H9 (cell line): ENCODE results near the gene DUSP6. TPM values are rescaled to one million over a fixed set of nuclear protein-coding genes. Genes with fewer than 3 reads are reported as not detected.

Experiments used
- DNase-seq: peaks from one replicate; pipeline ENCODE4 v3.0.0-alpha.2; 2017
- H2AFZ ChIP-seq: one replicate; pipeline ENCODE4 v1.6.1; 2013; ENCODE audit warnings: mild to moderate bottlenecking, low read length, control low read depth, moderate library complexity
- H2AK5ac ChIP-seq: 2 replicates; pipeline ENCODE4 v1.6.1; 2013; ENCODE audit warnings: low read length, control low read depth, mixed read lengths; ENCODE audit not compliant: insufficient read length
- H2BK120ac ChIP-seq: one replicate; pipeline ENCODE4 v1.6.1; 2013; ENCODE audit warnings: low read depth, mild to moderate bottlenecking, low read length, control low read depth, inconsistent platforms; ENCODE audit not compliant: poor library complexity, severe bottlenecking
- H2BK12ac ChIP-seq: 2 replicates; pipeline ENCODE4 v1.6.1; 2013; ENCODE audit warnings: low read length, control low read depth, mixed read lengths, low read depth; ENCODE audit not compliant: insufficient read length
- H2BK15ac ChIP-seq: 2 replicates; pipeline ENCODE4 v1.6.1; 2013; ENCODE audit warnings: low read depth, low read length, control low read depth
- H2BK20ac ChIP-seq: one replicate; pipeline ENCODE4 v1.6.1; 2013; ENCODE audit warnings: low read depth, mild to moderate bottlenecking, low read length, control low read depth, inconsistent platforms; ENCODE audit not compliant: poor library complexity, severe bottlenecking
- H2BK5ac ChIP-seq: 2 replicates; pipeline ENCODE4 v1.6.1; 2013; ENCODE audit warnings: low read length, control low read depth, mixed read lengths; ENCODE audit not compliant: insufficient read length
- H3K14ac ChIP-seq: 2 replicates; pipeline ENCODE4 v1.6.1; 2013; ENCODE audit warnings: low read length, control low read depth; ENCODE audit not compliant: insufficient read depth
- H3K18ac ChIP-seq: 2 replicates; pipeline ENCODE4 v1.6.1; 2013; ENCODE audit warnings: low read depth, mild to moderate bottlenecking, mixed read lengths, low read length, control low read depth; ENCODE audit not compliant: insufficient read length
- H3K23ac ChIP-seq: 2 replicates; pipeline ENCODE4 v1.6.1; 2013; ENCODE audit warnings: low read length, control low read depth, mixed read lengths, low read depth; ENCODE audit not compliant: insufficient read length
- H3K23me2 ChIP-seq: 2 replicates; pipeline ENCODE4 v1.6.1; 2013; ENCODE audit warnings: low read depth, mild to moderate bottlenecking, mixed read lengths, low read length, control low read depth; ENCODE audit not compliant: insufficient read length, poor library complexity, severe bottlenecking
- H3K27ac ChIP-seq: 2 replicates; pipeline ENCODE4 v1.5.1; 2013; ENCODE audit warnings: low read length, control low read depth, mixed read lengths, low read depth; ENCODE audit not compliant: insufficient read length
- H3K27me3 ChIP-seq: 2 replicates; pipeline ENCODE4 v1.6.1; 2013; ENCODE audit warnings: low read length, control low read depth, inconsistent platforms; ENCODE audit not compliant: insufficient read depth
- H3K4ac ChIP-seq: 2 replicates; pipeline ENCODE4 v1.6.1; 2013; ENCODE audit warnings: low read depth, mild to moderate bottlenecking, control low read depth, inconsistent platforms, low read length, moderate library complexity
- H3K4me1 ChIP-seq: 2 replicates; pipeline ENCODE4 v1.6.1; 2013; ENCODE audit warnings: low read length, control low read depth, inconsistent platforms; ENCODE audit not compliant: insufficient read depth
- H3K4me2 ChIP-seq: 2 replicates; pipeline ENCODE4 v1.6.1; 2013; ENCODE audit warnings: low read length, control low read depth, mixed read lengths; ENCODE audit not compliant: insufficient read length, insufficient read depth
- H3K56ac ChIP-seq: 2 replicates; pipeline ENCODE4 v1.6.1; 2013; ENCODE audit warnings: low read depth, mild to moderate bottlenecking, mixed read lengths, low read length, control low read depth; ENCODE audit not compliant: insufficient read length
- H3K79me1 ChIP-seq: 2 replicates; pipeline ENCODE4 v1.6.1; 2013; ENCODE audit warnings: low read depth, mild to moderate bottlenecking, moderate library complexity, low read length, control low read depth, inconsistent platforms; ENCODE audit not compliant: insufficient read depth, poor library complexity, severe bottlenecking
- H3K79me2 ChIP-seq: 2 replicates; pipeline ENCODE4 v1.6.1; 2013; ENCODE audit warnings: low read length, control low read depth, inconsistent platforms; ENCODE audit not compliant: insufficient read depth
- H3K9ac ChIP-seq: 2 replicates; pipeline ENCODE4 v1.6.1; 2013; ENCODE audit warnings: low read length, control low read depth, mixed read lengths; ENCODE audit not compliant: insufficient read length; ENCODE audit errors: extremely low read depth
- H3K9me3 ChIP-seq: one replicate; pipeline ENCODE4 v1.6.1; 2013; ENCODE audit warnings: low read depth, low read length, inconsistent platforms; ENCODE audit not compliant: control insufficient read depth
- H3T11ph ChIP-seq: one replicate; pipeline ENCODE4 v1.6.1; 2013; ENCODE audit warnings: mild to moderate bottlenecking, low read length, control low read depth, inconsistent platforms
- H4K20me1 ChIP-seq: one replicate; pipeline ENCODE4 v1.6.1; 2013; ENCODE audit not compliant: control insufficient read depth, insufficient read length, insufficient read depth
- H4K5ac ChIP-seq: 2 replicates; pipeline ENCODE4 v1.6.1; 2013; ENCODE audit warnings: low read depth, mild to moderate bottlenecking, mixed read lengths, low read length, control low read depth; ENCODE audit not compliant: insufficient read length
- H4K8ac ChIP-seq: replicated peaks from 2 replicates; pipeline ENCODE4 v1.6.1; 2013; ENCODE audit warnings: low read length, control low read depth, mixed read lengths, low read depth; ENCODE audit not compliant: insufficient read length
- H4K91ac ChIP-seq: 2 replicates; pipeline ENCODE4 v1.6.1; 2013; ENCODE audit warnings: low read depth, mild to moderate bottlenecking, moderate library complexity, mixed read lengths, low read length, control low read depth; ENCODE audit not compliant: insufficient read length
- H3K27ac Mint-ChIP-seq, 3 experiments: 2 replicates in 2 of 3; 3 replicates in 1 of 3; pipeline ENCODE4 v1.8.0; 2020 to 2021; ENCODE audit warnings: mixed read lengths in 3 of 3, mild to moderate bottlenecking in 1 of 3, moderate library complexity in 1 of 3
- H3K27me3 Mint-ChIP-seq: 2 replicates; pipeline ENCODE4 v1.8.0; 2021; ENCODE audit warnings: low read depth, mild to moderate bottlenecking, moderate library complexity, mixed read lengths
- H3K36me3 Mint-ChIP-seq, 3 experiments: 2 replicates in 2 of 3; 3 replicates in 1 of 3; pipeline ENCODE4 v1.8.0; 2020 to 2021; ENCODE audit warnings: low read depth in 3 of 3, mixed read lengths in 3 of 3; ENCODE audit not compliant: insufficient read depth in 1 of 3
- H3K4me1 Mint-ChIP-seq, 2 experiments: 2 replicates each; pipeline ENCODE4 v1.8.0; 2020; ENCODE audit warnings: mixed read lengths in 2 of 2
- H3K4me3 Mint-ChIP-seq, 2 experiments: 2 replicates in 1 of 2; 3 replicates in 1 of 2; pipeline ENCODE4 v1.8.0; 2020 to 2021; ENCODE audit warnings: mild to moderate bottlenecking in 2 of 2, mixed read lengths in 2 of 2, moderate library complexity in 1 of 2
- H3K9me3 Mint-ChIP-seq, 2 experiments: 2 replicates in 1 of 2; 3 replicates in 1 of 2; pipeline ENCODE4 v1.8.0; 2020; ENCODE audit warnings: mild to moderate bottlenecking in 2 of 2, mixed read lengths in 2 of 2, moderate library complexity in 1 of 2
- CTCF ChIP-seq: fragments of 200-600 bp; sonication (generic); conservative IDR thresholded peaks from 3 replicates; pipeline ENCODE4 v1.8.0; 2021; ENCODE audit warnings: antibody characterized with exemption, mild to moderate bottlenecking
- WGBS: extraction: QIAGEN DNeasy Blood & Tissue Kit; methylation state at CpG from one replicate; pipeline ENCODE4 v1.1.7; 2013; ENCODE audit warnings: missing lambda C conversion rate, low lambda C conversion rate, mixed read lengths; ENCODE audit not compliant: insufficient read length; ENCODE audit errors: extremely low coverage; 5-methylcytosine and 5-hydroxymethylcytosine counted together
- total RNA-seq: library from RNA; stranded (reverse); gene quantifications from 2 replicates; pipeline ENCODE4 v1.2.1, GENCODE V29; 2021

DUSP6 gene
- total RNA-seq, 1 experiment from 2014 or later = 35.3 TPM

DNA sequence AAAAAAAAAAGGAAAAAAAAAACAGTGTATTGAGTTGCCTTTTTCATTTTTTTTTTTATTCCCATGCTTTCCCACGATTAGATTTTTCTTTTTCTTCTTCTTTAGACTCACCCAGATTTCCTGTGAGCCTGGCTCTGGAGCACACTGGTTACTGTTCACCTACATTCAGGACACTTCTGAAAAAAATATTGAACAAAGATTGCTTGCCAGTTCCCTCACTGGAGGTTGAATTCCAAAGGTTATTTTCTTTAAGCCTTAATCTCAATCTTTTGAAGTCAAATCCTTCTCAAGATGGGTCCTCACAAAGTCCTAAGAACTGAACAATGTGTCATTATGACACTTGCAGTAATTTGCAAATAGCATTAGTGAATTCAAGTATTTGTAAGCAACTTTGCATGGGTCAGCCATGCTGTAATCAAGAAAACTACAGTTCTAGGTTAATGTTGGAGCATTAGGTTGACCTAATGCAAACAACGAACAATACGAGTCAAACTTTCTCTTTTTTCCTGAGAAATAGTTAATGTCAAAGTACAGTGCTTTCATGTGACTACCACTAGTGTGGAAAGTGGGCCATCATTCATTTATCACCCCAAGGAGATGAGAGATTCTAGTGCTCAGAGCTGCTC is 49.2 kb upstream of the DUSP6 start:
- H3K27ac Mint-ChIP-seq = no peak overlapping the region
- no peaks in the 10 kb centered on the region; a peak in 1 of 5 replicates for H3K9me3 Mint-ChIP-seq
- H3K9ac ChIP-seq = no peak overlapping the region
- no peaks in the 10 kb centered on the region for H3K79me1 ChIP-seq
- no peak overlapping the region for H3K18ac ChIP-seq
- no peak overlapping the region for H4K8ac ChIP-seq
- no peak overlapping the region for H4K91ac ChIP-seq
- H3K23me2 ChIP-seq = no peaks in the 10 kb centered on the region
- no peaks in the 10 kb centered on the region for H3K9me3 ChIP-seq
- no peaks in the 10 kb centered on the region for H3K79me2 ChIP-seq
- H3K4me1 ChIP-seq = no peaks in the 10 kb centered on the region
- no peak overlapping the region for H3K27ac ChIP-seq
- no peak overlapping the region for H3K23ac ChIP-seq
- no peak overlapping the region for H2BK12ac ChIP-seq
- no peak overlapping the region for H2BK20ac ChIP-seq
- no peak overlapping the region for H2BK5ac ChIP-seq
- H3T11ph ChIP-seq = no peak overlapping the region
- peaks cover 0 to 3% (median 0%) of the 10 kb centered on the region in 3 experiments; a peak in 2 of 7 replicates for H3K36me3 Mint-ChIP-seq
- DNase-seq = no peak
- no peak overlapping the region for H3K14ac ChIP-seq
- H3K4me2 ChIP-seq = no peak overlapping the region
- no peaks in the 10 kb centered on the region for H4K20me1 ChIP-seq
- no peak for TF ChIP-seq CTCF
- H2BK15ac ChIP-seq = no peak overlapping the region
- H3K4ac ChIP-seq = no peak overlapping the region
- H3K4me3 Mint-ChIP-seq = no peak overlapping the region
- H3K56ac ChIP-seq = no peak overlapping the region
- H2BK120ac ChIP-seq = no peak overlapping the region
- H3K27me3 ChIP-seq = no peaks in the 10 kb centered on the region
- no peak overlapping the region for H2AFZ ChIP-seq
- WGBS = no CpG with 5 or more reads among the region's 3 CpGs
- 0 out of 4 replicates have a peak, but pooled peaks cover 0 to 3% of the 10 kb centered on the region in 2 experiments for H3K4me1 Mint-ChIP-seq
- no peak overlapping the region for H4K5ac ChIP-seq
- H2AK5ac ChIP-seq = no peak overlapping the region
- no peaks in the 10 kb centered on the region for H3K27me3 Mint-ChIP-seq
